Activated T-cell treated with anti-CD3 and anti-CD28 coated beads for 1 hour (primary cell): ENCODE measurements around the gene CEP85L.

Experiments used
- DNase-seq: peaks from one replicate; pipeline ENCODE4 v3.0.0-alpha.2; 2020; ENCODE audit warnings: low read depth

The CEP85L gene

DNA sequence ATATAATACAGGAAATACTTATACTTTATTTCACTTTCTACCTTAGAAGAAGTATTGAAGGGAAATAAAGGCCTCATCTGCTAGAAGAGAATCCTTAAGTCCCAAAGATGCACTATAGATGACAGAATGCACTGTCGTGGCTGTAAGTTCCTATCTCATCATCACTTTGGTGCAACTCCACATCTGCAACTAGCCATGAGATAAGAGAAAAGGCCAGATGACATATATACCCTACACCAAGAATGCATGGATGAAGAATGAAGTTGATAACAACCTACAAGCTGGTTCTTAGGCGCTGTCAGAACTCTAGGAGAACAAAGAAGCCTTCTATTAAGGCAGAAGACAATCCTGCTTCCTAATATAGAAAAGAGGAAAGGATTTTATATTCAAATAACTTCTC is 114.9 kb downstream of the CEP85L start:
- no peak for DNase-seq

DNA sequence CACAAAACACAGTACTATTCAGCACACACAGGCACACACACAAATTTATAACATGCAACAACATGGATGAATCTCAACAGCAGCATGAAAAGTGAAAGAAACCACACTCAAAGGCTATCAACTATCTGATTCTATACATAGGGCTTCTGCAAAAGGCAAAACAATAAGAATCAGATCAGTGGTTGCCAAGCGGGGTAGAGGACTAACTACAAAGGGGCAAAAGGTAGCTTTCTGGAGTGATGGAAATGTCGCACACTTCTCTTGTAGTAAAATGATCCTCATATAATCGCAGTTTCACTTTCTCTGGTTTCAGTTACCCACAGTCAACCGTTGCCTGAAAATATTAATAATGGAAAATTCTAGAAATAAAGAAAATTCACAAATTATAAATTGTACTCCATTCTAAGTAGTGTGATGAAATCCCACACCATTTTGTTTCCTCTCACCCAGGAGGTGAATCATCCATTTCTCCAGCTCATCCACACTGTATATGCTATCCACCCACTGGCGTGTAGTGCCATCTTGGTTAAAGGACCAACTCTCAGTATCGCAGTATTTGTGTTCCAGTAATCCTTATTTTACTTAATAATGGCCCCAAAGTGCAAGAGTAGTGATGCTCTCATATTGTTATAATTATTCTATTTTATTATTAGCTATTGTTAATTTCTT is 116.1 kb downstream of the CEP85L start:
- DNase-seq, result no peak

DNA sequence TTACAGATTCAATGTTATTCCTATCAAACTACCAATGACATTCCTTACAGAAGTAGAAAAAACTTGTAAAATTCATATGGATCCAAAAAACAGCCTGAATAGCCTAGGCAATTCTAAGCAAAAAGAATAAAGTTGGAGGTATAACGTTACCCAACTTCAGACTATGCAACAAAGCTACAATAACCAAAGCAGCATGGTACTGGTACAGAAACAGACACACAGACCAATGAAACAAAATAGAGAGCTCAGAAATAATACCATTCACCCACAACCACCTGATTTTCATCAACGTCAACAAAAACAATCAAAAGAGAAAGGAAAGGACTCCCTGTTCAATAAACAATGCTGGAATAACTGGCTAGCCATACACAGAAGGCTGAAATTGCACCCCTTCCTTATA is 120.4 kb downstream of the CEP85L start:
- no peak for DNase-seq

DNA sequence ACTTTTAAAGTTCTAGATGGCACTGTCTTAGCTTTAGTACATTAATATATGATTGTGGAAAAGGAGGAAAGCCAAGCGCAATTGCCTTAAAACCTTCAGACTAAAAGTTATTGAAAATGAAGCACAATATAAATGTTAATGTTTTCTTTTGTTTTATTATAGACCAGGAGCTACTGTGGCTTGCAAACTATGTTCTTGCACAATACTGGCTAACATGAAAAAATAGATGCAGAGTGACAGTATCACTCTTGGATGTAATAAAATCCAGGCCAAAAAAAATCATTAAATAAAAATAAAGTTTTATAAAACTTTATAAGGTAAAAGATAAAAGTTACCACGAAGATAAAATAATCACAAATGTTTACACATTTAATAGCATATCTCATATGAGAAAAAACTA is 121.6 kb downstream of the CEP85L start:
- DNase-seq, result no peak

DNA sequence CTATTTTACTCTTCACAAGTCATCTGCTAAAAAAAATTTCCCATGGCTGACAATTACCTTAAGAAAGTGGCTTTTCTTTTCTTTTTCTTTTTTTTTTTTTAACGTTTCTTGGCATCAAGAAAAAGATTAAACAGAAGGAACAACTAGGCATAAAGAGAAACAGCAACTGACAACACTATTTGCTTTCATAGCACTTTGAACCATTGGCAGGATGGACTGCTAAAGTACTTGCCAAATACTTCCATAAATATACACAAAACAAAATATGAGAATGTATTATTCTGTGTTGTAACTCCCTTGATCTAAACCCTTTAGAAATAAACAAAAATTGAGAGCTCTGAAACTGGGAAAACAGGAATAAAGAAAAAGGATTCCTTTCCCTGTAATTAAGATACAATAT is 123.3 kb downstream of the CEP85L start:
- no peak for DNase-seq

DNA sequence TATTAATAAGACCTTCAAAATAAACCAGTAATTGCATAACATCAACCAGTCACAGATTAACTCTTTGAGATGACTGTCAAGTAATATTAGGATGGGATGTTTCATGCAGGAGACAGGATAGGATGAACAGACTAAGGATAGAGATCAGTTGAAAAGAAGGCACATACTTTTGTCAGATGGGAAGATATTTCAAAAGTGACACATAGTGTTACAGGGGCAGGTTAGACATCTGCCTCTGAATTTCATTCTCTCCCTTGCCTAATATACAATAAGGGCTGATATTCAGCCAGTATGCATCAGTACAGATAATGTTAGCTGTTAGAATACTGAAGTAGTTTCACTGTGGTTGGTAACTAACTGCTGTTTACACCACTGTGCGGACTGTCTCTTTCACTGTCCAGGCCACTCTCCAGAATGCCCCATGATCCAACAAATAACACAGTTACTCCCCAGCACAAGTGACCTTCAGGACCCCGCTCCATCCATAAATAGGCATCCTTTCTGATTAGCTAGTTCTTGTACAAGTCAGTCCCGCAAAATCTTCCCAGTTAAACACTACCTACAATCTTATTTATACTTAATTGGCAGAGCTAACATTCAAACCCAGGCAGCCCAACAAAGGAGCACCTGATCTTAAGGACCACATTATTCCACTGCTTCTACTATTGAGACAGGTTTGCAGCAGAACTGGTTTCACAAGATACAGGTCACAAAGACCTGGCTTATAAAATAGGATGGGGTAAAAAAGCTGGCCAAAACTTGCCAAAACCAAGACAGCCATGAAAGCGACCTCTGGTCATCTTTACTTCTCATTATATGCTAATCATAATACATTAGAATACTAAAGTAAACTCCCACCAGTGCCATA is 125.2 kb downstream of the CEP85L start:
- DNase-seq, result no peak

DNA sequence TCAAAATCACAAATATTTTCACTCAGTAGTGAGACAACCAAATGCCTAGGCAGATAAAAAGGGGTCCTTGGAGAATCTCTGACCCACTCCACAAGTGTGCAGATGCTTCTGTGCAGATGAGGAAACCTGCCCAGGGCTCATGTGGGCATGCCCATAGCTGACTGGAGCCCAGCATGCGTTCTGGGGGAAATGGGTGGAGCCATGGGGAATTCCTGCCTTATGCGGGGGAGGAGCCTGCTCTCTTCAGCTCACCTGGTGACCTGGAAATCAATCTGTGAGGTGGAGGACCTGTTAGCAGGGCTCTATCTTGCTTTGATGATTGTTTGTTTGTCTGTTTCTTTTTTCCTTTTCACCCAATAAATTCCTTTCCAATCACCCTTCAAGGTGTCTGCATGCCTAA is 126.7 kb downstream of the CEP85L start:
- DNase-seq, result no peak

DNA sequence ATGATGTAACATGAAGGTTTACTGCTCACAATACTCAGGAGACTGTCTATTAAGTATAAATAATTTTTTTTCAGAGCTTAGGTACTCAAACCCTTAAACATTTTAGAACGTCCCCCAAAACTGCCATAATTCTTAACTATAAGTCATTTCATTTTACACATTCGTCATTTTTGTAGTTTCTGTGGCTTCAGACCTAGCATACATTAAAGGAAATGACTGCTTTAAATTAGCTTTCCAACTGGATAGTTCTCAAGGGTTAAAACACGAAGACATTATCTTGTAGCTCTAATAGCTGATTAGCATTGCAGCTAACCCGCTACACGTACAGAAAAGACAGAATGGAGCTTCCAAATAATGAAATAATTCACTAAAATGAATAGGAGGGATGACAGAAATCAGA is 128.2 kb downstream of the CEP85L start:
- no peak for DNase-seq

DNA sequence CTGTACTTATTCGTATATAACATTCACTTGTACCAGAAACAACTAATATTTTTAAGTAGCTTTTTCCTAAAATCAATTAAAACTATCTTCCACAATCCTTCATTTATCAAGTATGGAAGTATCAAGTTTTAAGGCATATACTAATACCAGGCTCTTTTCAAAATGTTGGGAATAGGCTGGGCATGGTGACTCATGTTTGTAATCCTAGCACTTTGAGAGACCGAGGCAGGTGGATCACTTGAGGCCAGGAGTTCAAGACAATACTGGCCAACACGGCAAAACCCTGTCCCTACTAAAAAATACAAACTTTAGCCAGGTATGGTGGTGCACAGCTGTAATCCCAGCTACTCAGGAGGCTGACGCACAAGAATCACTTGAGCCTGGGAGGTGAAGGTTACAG is 129.0 kb downstream of the CEP85L start:
- DNase-seq, result no peak

DNA sequence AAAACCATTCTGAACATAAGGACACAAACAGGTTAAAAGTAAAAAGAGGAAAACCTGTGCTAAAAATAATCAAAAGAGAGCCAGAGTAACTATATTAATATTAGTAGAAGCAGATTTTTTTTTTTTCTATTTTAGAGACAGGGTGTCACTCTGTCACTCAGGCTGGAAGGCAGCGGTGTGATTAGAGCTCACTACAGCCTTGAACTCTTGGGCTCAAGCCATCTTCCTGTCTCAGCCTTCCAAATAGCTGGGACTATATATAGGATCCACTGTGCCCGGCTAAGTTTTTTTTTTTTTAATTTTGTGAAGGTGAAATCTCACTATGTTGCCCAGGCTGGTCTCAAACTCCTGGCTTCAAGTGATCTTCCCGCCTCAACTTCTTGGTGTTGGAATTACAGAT is 136.7 kb downstream of the CEP85L start:
- DNase-seq, result no peak

DNA sequence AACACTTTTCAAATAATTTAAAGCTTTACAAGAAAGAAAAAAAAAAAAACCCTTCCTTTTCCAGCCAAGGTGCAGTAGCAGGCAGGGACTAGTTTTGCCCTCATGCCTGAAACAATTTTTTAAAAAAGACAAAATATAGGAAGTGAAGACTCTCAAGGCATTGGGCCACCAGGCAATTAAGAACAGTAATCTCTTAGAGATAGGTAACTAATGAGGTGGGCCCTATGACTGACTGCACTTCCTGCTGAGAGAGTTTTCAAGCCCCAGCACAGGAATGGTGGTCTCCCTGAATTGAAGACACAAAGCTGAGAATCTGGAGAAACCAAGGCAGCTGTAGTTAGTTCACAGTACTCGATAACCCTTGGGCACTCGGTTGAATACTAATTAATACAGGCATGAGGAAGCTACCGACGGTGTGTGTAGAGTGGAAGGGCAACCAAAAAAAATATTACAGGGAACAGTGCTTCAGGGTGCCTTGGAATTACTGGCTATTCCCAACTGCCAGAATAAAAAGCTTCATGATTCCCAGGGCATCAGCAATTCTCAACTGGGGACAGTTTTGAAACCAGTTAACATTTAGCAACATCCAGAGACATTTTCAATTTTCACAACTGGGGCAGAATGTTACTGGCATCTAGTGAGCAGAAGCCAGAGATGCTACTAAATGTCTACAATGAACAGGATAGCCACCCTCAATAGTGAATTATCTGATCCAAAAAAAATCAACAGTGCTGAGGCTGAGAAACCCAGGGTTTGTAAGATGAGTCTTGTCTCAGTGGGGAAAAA is 139.3 kb downstream of the CEP85L start:
- no peak for DNase-seq

DNA sequence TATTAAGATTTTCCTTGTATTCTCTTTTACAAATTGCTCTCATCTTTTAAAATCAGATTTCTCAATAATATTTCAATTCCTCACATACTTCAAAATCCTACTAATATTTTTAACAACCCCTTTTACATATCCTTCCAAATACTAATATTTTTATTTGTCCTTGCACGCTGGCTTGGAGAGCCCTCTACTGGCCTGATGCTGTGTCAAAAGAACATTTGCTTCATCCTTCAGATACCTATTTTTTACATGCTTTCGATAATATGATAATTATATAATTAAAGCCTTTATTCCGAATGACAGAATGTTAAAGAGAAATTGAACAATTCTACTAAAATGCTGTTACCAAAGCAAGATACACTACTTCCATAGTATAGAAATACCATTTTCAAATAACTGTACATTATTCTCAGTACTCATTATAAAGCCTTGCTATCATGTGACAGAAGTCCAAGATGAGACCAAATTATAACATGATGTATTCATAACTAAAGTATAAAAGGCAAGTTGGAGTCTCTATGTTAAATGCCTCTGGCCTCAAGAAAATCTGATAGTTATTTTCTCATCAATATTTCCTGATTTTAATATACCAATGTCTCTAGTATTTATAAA is 142.3 kb downstream of the CEP85L start:
- no peak for DNase-seq

DNA sequence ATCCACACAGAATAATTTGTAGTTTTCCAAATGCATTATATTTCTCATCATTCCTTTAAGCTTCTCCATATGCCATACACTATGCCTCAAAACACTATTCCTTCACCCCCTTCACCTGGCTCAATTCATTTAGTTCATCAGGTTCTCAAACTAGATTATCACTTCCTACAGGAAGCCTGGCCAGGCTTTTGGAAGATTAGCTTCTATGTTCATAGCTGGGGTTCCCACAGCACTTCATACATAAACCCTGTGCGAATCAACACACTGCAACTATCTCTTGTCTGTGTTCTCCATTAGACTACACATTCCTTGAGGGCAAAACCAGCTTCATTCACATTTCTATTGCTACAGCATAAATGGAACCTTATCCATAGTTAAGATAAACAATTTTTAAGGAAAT is 143.8 kb downstream of the CEP85L start:
- DNase-seq, result no peak

DNA sequence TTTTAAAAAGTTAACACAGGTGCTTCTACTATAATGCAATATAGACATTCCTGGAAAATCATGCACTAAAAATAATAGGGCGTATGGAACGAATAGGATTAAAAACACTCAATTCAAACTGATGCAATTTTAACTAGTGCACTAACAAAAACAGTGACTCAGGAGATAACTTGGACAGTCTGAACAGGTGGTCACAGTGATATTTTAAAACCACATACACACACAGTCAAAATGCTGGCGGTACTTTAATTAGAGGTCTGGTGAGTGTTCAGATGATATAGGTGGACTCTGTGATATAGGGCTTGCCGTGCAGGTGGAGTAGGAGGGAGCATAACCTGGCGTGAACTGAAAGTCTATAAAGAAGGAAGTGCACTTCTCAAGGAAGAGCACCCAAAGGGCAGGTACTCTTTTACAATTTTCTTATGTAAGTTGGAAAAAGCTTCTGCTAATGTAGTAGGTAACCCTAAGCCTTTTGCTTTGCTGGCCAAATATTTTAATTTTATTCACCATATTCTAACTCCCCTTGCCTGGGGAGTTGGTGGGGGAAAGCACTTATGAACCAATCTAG is 145.2 kb downstream of the CEP85L start:
- no peak for DNase-seq

DNA sequence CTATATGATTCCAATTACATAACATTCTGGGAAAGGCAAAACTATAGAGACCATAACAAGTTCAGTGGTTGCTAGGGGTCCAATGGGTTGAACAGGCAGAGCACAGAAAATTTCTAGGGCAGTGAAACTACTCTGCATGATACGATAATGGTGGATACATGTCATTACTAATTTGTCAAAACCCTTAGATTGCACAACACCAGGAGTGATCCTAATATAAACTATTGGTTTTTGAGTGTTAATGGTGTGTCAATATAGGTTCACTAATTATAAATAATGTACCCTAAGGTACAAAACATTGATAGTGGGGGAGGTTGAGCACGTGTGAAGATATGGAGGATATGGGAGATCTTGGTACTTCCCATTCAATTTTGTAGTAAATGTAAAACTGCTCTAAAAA is 145.7 kb downstream of the CEP85L start:
- no peak for DNase-seq

DNA sequence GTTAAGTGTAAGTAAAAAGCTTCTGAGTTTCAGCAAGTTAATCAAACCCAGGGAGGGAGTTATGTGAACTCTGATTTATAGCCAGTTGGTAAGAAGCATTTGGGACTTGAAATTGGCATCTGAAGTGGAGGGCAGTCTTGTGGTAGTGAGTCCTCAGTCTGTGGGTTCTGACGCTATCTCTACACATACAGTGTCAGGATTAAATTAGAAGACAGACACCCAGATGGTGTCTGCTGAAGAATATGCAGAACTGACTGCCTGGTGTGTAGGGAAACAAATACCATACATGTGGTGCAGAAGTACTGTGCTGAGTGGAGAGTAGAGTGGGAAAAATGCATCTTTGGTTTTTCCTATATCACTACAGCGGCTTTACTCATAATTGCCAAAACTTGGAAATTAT is 146.8 kb downstream of the CEP85L start:
- no peak for DNase-seq

DNA sequence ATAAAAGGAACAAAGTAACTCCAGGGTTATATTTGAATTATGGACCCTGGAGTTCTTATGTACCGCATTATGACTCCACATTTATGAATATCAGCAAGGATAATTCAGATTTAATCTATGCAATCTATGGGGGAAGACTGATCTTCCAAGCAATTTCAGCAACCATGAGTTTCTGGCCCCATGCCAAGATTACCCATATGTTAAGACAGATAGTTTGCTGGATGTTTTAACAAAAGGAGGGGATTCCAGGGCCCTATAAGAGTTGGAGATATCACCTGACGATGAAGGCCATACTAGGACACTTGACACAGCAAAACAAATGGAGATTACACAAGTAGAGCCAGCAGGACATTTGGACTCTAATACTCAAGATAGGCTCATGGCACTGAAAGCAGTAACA is 149.2 kb downstream of the CEP85L start:
- DNase-seq, result no peak

DNA sequence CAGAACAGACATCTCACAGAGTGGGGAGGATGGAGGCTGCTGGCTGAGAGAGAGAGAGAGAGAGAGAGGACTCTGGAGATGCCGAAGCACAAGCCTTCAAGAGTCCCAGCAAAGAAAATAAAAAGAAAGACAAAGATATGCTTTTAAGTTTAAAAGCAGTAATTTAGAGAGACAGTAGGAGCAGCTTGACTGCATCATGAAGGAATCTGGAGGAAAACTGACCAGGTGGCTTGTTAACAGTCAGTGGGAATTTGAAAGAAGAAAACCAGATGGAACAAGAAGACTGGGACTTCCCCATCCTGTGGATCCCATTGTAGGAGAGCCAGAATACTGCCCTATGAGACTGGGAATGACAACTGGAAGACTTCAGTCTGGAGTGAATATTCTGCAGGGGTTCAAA is 149.6 kb downstream of the CEP85L start:
- no peak for DNase-seq

DNA sequence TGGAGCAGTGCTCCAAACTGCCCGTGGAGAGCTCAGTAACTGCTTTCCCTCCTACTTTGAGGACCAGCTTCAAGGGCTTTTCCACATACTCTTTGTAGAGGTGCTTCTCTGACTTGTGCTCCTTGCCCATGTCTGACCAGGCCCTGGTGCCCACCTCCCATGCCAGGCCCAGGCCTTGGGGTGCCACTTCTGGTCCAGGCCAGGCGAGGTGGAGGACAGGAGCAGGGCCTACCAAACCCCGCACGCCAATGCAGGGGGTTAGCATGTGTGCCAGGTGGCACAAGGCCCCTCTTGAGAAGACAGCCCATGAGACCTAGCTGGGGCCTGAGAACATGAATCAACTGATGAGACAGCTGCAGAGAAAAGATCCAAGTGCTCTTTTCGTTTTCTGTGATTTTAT is 150.3 kb downstream of the CEP85L start:
- DNase-seq, result no peak

DNA sequence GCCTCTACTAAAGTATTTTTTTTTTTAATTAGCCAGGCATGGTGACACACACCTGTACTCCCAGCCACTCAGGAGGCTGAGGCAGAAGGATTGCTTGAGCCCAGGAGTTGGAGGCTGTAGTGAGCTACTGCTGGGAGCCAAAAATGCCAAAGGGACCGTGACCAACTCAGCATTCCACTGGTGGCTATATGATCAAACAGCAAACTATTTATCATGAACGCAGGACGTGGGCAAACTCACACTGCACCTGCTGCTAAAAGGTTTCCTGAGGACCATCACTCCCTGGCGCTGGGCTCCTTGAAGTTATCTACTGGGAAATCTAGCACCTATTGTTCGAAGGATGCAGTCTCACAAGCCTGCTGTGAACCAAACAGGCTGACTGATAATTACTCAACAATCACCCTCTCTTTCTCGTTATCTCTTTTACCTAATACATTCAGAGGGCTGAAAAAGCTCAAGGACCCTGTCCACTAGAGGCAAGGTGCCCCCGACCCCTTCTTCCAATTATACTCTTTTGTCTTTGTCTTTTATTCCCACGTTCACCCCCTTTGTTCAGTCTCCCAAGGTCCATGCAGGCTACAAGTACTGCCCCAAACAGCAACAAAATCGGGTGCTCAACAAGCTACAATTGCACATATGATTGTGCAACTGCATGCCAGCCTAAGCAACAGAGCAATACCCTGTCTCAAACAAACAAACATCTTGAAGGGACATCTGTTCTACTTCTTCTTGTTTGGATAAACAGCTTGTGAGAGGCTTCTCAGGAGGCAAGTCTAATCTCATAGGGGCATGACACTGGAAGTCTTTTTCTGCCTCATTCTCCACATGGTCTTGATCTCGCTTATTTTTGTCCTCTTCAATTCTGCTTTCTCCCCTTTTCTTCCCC is 151.0 kb downstream of the CEP85L start:
- no peak for DNase-seq
